ENCODE results near the gene USP54.
"Not testable (repeated sequence)": the region's sequence is repeated elsewhere in the genome, so short reads cannot be mapped to it uniquely, and the experiment has no call there.

USP54 gene

GRCh38 chr10:73625004-73625883 lies 34.1 kb upstream of the USP54 start:
- peaks cover 14% of the 10 kb centered on the region for H3K79me2 ChIP-seq
- peak; percentile 7 for TF ChIP-seq CTCF (IDR thresholded peaks at IDR 0.05)

GRCh38 chr10:73623056-73623455 lies 31.9 kb upstream of the USP54 start:
- Histone ChIP-seq H3K4me1 (peaks cover 7% of the 10 kb centered on the region), H3K4me3 (ENCODE audit: low read depth, low read length) (no peak overlapping the region), H3K27ac (no peak overlapping the region), H3K4me2 (ENCODE audit: low read length) (no peak overlapping the region), H3K9ac (no peak overlapping the region), H3K79me2 (peaks cover 16% of the 10 kb centered on the region), H3K27me3 (ENCODE audit: control insufficient read depth, insufficient read depth, low read length) (no peaks in the 10 kb centered on the region), H3K9me3 (ENCODE audit: control insufficient read depth, low read length) (no peaks in the 10 kb centered on the region), H3K36me3 (ENCODE audit: control insufficient read depth, insufficient read depth, low read length) (no peaks in the 10 kb centered on the region), H2AFZ (no peak overlapping the region)
- TF ChIP-seq CTCF (IDR thresholded peaks at IDR 0.05), result no peak

More at GRCh38 chr10:73625004-73625883, 34.1 kb upstream of the USP54 start:
- peaks cover 7% of the 10 kb centered on the region for H3K4me1 ChIP-seq
- peak overlapping the region; percentile 97 for H3K4me2 ChIP-seq (ENCODE audit: low read length)
- H3K27ac ChIP-seq, result peak overlapping the region; percentile 87
- peak overlapping the region; percentile 89 for H2AFZ ChIP-seq
- H3K9ac ChIP-seq, result peak overlapping the region; percentile 89
- no peaks in the 10 kb centered on the region for H3K36me3 ChIP-seq (ENCODE audit: control insufficient read depth, insufficient read depth, low read length)
- peak overlapping the region; percentile 96 for H3K4me3 ChIP-seq (ENCODE audit: low read depth, low read length)
- H3K9me3 ChIP-seq (ENCODE audit: control insufficient read depth, low read length), result no peaks in the 10 kb centered on the region
- H3K27me3 ChIP-seq (ENCODE audit: control insufficient read depth, insufficient read depth, low read length), result no peaks in the 10 kb centered on the region

GRCh38 chr10:73620974-73621373 lies 29.8 kb upstream of the USP54 start:
- not testable (repeated sequence) for H3K4me3 ChIP-seq (ENCODE audit: low read depth, low read length); H3K27ac ChIP-seq; H3K36me3 ChIP-seq (ENCODE audit: control insufficient read depth, insufficient read depth, low read length); H3K9ac ChIP-seq; H3K27me3 ChIP-seq (ENCODE audit: control insufficient read depth, insufficient read depth, low read length); H3K4me2 ChIP-seq (ENCODE audit: low read length); H3K9me3 ChIP-seq (ENCODE audit: control insufficient read depth, low read length); H2AFZ ChIP-seq; H3K4me1 ChIP-seq
- peaks cover 16% of the 10 kb centered on the region for H3K79me2 ChIP-seq

GRCh38 chr10:73617143-73617542 lies 26.0 kb upstream of the USP54 start:
- not testable (repeated sequence) for H3K36me3 ChIP-seq (ENCODE audit: control insufficient read depth, insufficient read depth, low read length); H3K9me3 ChIP-seq (ENCODE audit: control insufficient read depth, low read length); H3K27me3 ChIP-seq (ENCODE audit: control insufficient read depth, insufficient read depth, low read length); H3K27ac ChIP-seq; H3K4me3 ChIP-seq (ENCODE audit: low read depth, low read length); H2AFZ ChIP-seq; H3K4me1 ChIP-seq; H3K9ac ChIP-seq; H3K4me2 ChIP-seq (ENCODE audit: low read length)
- H3K79me2 ChIP-seq, result peaks cover 22% of the 10 kb centered on the region

GRCh38 chr10:73614720-73615119 lies 23.6 kb upstream of the USP54 start:
- Histone ChIP-seq H3K79me2 (peaks cover 14% of the 10 kb centered on the region), H3K27ac (no peak overlapping the region), H3K4me3 (ENCODE audit: low read depth, low read length) (no peak overlapping the region), H3K4me1 (no peaks in the 10 kb centered on the region), H3K9me3 (ENCODE audit: control insufficient read depth, low read length) (no peaks in the 10 kb centered on the region), H3K27me3 (ENCODE audit: control insufficient read depth, insufficient read depth, low read length) (no peaks in the 10 kb centered on the region), H3K4me2 (ENCODE audit: low read length) (no peak overlapping the region), H3K9ac (no peak overlapping the region), H2AFZ (no peak overlapping the region), H3K36me3 (ENCODE audit: control insufficient read depth, insufficient read depth, low read length) (no peaks in the 10 kb centered on the region)
- TF ChIP-seq CTCF (IDR thresholded peaks at IDR 0.05), result no peak

Measured in parathyroid adenoma (tissue), 2 donors.